Measurements from ENCODE around the gene ORC3.

DNA sequence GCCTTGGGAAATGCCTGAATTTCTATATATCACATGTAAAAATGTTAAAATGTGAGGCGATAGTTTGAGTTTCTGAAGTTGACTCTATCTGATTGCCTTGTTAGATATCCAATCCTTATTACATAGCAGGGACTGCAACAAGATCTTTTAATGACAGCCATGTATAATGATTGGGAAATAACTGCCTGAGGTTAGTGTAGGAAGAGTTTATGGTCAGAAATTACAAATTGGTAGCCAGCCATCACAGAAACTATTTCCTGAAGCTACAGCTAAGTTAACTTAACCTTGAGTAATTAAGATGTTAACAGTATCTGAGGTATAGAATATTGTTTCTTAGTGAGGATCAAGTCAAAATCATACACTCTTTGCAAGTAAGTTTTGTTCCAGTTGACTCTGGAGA, 71.1 kb downstream of the ORC3 start:
- TF ChIP-seq EZH2 (IDR thresholded peaks at IDR 0.05; ENCODE audit: borderline replicate concordance, low read depth, low read length, severe bottlenecking), result no peak
- TF ChIP-seq, protein P1, sequence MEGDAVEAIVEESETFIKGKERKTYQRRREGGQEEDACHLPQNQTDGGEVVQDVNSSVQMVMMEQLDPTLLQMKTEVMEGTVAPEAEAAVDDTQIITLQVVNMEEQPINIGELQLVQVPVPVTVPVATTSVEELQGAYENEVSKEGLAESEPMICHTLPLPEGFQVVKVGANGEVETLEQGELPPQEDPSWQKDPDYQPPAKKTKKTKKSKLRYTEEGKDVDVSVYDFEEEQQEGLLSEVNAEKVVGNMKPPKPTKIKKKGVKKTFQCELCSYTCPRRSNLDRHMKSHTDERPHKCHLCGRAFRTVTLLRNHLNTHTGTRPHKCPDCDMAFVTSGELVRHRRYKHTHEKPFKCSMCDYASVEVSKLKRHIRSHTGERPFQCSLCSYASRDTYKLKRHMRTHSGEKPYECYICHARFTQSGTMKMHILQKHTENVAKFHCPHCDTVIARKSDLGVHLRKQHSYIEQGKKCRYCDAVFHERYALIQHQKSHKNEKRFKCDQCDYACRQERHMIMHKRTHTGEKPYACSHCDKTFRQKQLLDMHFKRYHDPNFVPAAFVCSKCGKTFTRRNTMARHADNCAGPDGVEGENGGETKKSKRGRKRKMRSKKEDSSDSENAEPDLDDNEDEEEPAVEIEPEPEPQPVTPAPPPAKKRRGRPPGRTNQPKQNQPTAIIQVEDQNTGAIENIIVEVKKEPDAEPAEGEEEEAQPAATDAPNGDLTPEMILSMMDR (IDR thresholded peaks at IDR 0.05; ENCODE audit: borderline replicate concordance, extremely low read depth, low read length, poor library complexity, severe bottlenecking), result no peak

Measured in DND-41 (cell line).